Inflammatory macrophage treated with lipopolysaccharide for 1 hour (primary cell): ENCODE measurements around the gene SOBP.
A peak's percentile ranks its signal among the peaks of the same experiment; 100 is the strongest.
"Not testable (repeated sequence)": the region's sequence is repeated elsewhere in the genome, so short reads cannot be mapped to it uniquely, and the experiment has no call there.

Source experiments
- DNase-seq, 2 donors: peaks; one replicate each; pipeline ENCODE4 v3.0.0-alpha.2; 2020 to 2022

The SOBP gene

DNA sequence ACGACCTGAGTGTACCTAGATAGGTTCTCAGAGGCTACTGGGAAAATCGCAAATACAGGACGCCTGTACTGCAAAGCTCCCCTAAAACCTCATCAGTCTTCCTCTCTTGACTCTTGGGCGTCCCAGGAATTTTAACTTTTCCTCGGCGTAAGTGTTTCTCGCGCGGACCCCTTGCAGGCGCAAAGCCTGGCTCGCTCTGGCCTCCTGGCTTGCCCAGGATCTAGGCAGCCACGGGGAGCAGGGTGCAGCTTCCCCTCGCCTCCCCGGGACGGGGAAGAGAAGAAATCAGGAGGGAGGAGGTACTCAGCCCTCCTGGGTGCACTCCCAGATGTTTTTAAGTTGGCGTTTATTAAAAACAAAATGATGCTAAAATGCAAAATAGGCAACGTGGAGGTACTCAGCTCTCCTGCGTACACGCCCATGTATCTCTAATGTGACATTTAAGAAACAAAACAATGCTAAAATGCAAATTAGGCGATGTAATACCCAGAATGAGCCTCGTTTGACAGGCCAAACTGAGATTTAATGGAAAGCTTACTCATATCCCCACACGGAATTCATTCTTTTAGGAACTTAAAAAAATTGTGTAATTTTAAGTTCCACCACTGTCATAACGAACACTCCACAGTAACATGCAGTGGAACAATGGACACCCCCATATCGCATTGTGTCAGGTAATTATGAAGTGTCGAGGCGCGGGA, 1.6 kb upstream of the SOBP start:
- DNase-seq = peak; percentile 34 to 40

DNA sequence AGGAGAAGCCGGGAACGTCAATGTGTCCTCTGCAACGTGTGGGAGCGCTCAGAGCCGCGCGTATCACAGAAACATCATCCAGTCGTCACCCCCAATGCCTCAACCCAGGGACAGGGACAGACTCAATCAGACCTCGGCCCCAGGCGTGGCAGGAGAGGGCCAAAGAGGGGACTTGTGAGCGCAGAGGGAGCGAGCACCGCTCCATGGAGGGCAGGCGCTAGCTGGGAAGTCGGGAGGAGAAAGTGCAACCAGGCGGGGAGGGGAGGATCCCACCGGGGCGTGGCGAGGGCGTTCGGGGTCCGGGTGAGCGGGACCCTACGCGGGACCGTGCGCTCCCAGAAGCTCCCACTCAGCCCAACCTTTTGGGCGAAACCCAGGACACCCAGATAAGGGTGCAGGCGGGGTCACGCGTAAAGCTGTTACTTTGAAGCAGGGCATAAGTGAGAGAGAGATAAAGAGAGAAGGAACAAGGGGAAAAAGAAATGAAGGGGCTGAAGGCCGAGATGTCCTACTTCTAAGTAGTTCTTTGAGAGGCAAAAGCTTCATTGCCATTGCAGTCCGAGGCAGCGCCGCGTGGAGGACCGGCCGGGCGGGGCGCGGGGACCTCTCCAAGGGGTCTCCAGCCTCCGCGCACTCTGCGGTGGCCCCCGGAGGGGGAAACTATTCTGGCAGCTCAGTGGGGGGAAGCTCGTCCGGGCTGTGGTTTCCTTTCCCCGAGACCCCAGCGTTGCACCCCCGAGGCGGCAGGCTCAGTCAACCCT, 862 bp upstream of the SOBP start:
- no peak for DNase-seq

DNA sequence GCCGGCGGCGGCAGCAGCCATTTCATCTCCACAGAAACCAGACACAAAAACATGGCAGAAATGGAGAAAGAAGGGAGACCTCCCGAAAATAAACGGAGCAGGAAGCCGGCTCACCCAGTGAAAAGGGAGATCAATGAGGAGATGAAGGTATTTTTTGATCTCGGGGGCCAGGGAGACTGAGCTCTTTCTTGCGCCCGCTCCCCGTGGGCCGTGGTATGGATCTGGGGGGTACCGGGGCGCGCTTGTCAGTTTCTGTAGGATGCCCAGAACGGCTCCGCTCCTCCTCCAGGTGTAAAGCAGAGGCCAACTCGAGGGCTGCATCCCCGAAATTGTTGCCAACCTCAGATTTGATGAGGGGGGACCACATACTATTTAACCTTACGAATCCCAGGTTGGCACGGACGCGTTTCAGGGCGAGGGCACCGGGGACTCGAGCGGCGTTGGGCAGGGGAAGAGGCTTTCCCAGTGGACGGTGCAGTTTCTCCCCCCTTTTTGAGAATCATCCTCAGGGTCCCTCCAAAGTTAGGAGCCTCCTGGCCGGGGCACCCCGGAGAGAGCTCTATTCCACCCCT, 735 bp downstream of the SOBP start:
- DNase-seq = no peak

DNA sequence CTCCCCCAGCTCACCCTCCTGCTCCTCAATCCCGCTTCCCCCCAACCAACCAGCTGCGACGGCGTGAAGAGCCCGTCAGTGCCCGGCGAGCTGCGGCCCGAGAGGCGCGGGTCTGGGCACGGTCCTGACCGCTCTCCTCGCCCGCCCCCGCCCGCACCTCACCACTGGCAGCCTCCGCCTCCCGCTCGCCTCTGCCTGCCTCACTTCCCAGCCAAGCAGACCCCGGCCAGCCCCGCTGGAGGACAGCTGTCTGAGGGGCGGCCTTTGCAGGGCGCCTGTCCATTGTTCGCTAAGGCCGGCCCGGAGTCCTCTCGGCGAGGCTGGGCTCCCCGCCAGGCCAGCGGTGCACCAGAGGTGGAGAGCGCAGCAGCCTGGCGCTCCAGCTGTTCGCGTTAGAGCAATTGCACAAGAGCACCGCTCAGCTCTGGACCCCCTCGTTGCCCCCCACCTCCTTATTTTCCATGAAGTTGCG, 1.3 kb downstream of the SOBP start:
- no peak for DNase-seq

DNA sequence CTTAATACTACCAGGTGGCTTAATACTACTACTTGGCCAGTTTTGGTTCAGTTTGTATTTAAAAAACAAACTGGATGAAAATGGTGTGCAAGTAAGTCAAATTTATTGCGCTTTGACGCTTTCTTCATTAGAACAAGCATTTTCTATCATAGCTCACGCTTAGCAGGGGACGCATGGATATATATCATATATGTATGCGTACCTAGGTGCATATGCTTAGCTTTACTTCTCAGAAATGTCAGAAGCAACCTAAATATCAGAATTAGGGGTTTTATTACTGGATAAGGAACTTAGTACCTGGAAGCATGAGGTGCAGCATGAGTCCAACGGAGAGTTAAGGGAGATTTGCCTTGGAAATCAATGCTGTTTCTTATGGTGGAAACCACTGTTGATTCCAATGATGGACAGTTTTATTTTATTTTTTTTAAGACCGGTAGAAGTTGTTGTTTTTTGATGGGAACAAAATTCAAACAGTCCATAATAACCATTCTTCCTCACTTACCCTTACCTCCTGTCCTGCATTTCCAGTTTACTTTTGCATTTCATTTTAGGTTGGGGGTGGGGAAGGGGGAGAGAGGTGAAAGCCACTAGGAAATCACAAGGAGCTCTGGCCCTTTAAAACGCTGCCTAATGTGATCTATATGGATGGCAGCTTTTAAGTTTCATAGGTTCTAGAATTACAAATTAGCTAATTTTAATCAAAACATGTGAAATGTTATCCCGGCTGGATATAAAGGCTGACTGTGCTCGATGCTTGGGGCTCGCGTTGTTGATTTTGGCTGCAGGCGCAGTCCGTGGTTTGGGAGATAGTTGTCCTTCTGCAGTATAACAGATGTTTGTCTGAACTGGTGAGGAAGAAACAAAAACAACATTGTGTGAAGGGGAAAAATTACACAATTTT, 2.1 kb downstream of the SOBP start:
- DNase-seq = no peak

DNA sequence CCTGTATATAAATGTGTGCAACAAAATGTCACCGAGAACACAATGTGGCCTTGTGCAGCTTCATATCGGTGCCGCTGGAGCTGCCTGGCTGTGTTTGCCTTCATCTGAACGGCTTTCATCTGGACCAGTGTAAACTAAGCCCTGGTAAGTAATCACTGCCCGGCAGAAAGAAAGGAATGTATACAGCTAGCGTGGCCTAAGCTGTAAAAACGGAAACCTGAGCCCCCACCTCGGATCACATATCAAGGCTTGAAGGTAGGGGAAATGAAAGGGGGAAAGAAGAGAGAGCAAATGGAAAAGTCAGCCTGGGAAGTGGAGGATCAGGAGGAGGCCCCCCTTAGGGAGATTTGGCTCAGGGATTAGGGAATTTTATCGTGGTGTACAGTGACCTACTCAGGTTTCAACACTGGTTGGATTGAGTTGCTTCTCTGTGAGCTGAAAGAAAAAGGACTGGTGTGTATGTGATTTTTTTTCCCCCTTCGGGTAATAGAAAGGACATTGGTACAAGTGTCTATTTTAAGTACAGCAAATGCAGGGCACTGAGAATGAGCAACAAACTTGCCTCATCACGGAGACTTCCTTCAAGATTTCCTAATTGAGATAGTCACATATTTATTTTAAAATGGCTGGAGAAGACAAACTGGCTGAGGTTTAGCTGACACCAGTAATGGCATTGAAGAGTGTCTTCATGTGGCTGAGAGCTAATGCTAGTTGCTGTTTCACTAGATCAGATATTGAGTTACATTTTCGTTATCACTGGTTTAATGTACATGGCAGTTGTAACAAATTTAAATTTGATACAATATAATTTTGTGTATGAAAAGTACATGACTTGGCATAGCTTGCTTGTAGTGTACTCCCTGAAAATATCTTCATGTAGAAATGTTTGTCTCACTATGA, 3.5 kb downstream of the SOBP start:
- peak; percentile 62 to 81 for DNase-seq

DNA sequence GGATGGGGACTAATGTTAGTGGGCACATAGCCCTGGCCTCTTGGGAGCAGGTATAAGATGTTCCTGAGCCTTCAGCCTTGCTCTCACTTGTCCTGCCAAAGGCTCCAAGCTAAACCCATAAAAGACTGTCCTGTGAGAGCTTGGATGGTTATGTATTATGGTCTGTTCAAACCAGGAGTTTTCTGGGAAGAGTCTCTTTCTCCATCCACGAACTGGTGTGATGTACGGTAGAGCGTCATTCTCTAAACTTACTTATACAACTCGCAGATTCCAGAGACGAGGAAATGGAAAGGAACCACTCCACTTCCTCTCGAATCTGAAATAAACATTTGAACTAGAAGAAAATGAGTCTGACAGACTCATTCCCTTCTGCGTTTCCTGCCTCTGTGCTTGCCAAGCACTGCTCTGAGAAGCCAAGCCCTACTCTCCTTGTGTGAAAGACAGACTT, 5.3 kb downstream of the SOBP start:
- no peak for DNase-seq

DNA sequence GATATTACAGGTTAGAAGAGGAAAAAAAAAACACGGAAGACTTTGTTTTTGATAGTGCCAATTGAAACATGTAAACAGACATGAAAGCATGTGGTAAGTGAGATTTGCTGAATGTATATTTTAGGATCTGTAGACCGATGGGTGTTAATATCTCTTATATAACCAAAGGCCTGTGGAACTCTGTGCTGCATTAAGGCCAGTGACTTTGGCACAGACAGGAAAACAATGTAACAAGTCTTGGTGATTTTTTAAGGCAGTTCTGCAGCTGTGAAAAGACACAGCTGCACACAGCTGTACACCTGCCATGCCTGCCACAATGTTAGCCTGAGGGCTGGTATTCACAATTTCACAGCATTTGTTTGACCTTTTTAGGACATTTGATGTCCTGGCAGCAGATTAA, 6.1 kb downstream of the SOBP start:
- no peak for DNase-seq

DNA sequence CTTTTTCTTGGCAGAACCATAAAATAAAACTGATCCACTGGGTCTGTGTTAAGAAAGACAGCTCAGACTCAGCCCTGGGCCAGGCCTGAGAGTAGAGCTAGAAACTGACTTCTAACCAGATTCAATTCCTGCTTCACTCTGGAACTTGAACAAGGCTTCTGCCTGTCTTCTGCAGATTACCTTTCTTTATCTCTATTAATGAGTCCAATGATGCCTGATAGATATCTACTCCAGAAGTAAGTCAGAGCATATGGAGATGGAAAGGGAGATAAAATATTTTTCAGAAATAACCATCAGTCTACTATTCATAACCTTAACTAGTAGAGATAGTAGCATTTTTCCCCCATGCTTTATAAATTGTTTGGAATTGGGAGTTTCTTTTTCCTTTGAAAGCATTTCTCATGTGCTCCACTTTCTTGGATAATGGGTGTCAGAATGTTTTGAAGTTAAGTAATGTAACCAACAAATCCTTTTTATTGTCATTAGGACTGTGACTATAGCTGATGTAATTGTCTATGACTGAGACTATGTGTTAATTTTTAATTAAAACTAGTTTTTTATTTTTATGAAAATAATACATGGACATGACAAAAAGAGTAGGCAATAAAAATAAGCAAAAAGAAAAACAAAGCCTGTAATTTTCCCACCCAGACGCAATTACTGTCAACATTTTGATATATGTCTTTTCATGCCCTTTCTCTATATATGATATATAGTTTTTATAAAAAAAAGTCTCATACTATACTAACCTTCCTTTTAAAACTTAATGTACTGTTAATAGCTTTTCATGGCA, 7.2 kb downstream of the SOBP start:
- no peak for DNase-seq

DNA sequence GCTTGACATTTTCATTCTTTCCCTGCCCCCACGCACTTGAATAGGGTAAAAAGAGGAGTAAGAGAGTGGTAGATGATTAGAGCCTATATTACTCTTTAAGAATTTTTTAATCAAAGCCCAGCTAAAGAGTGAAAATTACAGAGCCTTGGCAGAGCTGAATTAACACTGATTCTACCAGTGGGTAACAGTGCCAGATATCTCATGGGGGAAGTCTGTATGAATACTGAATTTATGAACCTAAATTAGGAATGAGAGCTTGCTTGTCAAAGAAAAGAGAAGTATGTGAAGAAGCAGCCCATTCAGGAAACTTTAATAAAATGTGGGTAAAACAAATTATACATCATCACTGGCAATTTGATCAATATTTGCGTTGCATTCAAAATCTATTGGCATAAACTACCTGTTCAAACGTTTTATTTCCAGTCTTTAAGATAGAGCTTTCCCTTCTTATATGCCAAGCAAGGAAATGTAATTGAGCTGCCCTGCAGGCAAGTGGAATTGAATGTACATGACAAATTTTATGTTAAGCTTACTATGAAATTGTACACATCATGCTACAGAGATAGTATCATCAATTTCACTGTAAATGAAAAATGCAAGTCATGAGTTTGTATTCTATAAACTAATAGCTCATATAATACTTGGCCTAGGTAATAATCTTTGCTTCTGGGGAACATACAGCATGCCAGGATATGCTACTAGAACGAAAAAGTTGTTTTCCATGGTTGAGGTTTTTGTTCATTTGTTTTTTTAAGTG, 14.5 kb downstream of the SOBP start:
- no peak for DNase-seq

DNA sequence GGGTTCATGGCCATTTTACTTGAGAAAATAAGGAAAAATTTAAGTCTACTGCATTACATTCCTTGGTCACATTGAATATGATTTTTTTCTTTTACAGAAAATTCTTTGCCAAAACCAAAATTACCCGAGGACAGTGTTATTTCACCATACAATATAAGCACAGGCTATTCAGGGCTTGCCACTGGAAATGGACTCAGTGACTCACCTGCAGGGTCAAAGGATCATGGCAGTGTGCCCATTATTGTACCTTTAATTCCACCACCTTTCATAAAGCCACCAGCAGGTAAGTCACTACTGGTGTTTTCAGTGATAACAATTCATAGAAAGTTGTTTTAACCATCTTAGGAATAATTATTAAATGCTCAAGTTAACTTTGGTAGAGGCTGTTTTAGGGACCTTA, 16.2 kb downstream of the SOBP start:
- DNase-seq = no peak

DNA sequence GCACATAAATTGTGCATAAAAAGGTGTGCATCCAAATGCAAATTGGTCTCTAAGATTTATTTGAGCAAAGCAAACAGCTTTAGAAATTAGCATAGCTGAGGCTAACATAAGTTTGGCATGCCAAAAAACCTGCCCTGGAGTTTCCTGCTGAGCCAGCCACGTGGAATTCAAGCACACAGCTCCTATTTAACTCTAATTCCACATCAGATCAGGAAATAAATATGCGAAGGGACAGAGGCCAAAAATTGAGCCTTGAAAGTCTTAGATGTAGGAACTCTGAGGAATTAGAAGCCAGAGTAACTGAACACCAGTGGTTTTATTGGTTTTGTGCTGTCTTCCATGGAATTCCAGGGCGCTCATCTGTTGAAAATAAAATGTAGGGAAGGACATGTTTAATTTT, 19.6 kb downstream of the SOBP start:
- no peak for DNase-seq

DNA sequence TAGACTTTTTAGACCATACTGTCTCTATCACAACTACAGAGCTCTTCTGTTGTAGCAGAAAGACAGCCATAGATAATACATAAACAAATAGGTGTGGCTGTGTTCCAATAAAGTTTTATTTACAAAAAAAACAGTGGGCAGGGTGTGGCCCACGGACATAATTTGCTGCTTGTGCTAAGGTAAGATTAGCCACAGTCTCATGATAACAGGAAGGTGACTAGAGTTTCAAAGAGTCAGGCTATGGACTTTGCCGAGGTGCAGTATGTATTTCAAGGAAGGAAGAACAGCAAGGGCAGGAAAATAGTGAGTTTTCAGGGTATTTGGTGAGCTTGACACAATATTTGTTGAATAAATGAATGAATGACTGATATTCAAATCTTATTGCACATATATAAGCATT, 20.2 kb downstream of the SOBP start:
- DNase-seq = no peak

DNA sequence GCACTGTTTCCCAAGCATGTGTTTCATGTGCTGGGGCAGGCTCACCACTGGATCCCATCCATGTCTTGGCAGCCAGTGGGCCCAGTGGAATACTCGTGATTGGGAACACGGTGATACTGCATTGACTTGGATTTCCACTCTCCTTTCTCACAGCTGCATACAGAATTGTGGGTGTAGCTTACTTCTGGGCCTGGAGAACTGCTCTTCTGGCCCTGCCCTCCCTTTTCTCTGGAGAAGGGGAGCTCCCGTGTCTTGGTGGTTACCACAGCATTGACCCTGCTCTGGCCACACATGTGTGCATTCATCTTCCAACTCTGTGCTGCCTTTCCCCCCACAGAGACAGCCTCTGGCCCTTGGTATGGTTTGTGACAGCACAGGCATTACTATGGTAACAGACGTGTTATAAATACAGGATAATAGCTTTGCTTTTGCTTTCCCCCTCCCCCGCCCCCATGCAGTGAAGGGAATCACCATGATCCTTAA, 21.6 kb downstream of the SOBP start:
- no peak for DNase-seq

DNA sequence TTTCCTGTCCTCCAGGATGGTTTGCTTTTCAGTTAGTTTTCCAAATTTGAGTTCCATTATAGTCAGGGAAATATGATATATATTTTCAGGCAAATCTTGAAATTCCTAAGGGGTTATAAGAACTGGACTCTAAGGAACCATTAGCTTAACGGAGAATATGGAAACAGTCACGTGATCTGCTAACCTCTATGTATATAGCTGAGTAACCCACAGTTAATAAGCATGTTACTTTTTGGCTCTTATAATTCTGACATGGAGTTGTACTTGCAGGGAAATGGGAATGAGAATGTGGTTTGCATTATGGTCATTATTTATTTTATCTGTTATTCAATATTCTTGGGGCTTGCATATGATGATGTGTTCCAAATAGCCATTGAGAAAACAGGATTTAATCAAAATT, 23.3 kb downstream of the SOBP start:
- DNase-seq = no peak

DNA sequence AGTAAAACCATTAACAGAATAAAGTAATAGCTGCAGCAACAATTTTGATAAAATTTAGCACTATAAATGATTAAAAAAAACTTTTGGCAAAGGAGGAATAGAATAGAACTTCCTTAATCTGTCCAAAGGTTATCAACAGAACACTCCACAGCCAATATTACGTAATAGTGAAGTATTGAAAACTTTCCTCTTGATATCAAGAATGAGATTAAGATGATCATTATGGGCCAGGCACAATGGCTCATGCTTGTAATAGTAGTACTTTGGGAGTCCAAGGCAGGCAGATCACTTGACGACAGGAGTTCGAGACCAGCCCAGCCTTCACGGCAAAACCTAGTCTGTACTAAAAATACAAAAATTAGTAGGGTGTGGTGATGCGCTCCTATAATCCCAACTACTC, 26.0 kb downstream of the SOBP start:
- no peak for DNase-seq

DNA sequence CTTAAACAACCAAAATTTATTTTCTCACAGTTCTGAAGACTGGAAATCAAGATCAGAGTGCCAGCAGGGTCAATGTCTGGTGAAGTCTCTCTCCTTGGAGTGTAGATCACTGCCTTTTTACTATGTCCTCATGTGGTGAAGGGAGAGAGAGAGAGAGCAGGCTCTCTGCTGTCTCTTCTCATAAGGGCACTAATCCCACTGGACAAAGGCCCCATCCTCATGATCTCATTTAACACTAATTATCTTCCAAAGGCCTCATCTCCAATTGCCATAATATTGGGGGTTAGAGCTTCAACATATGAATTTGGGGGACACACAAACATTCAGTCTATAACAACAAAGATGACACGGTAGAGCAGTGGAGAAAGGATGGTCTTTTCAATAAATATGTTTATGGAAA, 27.4 kb downstream of the SOBP start:
- DNase-seq = no peak

DNA sequence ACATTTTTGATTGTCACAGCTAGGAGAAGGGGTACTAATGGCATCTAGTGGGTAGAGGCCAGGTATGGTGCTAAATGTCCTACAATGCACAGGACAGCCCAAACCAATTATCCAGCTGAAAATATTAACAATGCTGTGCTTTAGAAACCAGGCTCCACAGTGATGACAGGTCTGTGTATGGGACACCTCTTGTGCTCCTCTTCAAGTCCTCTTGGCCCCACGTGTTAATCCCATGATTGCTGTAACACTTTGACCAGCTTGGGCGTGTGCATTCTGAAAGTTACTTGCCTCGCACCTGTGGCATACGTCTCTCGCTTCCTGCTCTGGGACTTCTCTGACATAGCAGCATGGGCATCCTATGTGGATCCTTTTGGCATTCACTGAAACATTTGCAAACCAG, 29.3 kb downstream of the SOBP start:
- DNase-seq = not testable (repeated sequence)

DNA sequence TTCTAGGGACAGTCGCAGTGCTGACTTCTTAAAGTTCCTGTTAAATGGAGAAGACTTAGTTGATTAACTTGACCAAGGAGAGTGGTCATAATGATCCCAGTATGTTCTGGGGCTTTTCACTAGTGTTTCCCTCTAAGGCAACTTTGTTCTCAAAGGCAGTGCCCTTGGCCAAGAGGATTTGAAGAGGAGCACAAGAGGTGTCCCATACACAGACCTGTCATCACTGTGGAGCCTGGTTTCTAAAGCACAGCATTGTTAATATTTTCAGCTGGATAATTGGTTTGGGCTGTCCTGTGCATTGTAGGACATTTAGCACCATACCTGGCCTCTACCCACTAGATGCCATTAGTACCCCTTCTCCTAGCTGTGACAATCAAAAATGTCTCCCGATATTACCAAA, 30.8 kb downstream of the SOBP start:
- DNase-seq = not testable (repeated sequence)
